Heart right ventricle (tissue), 16 donors: Measurements from ENCODE around the gene HHIP. TPM values are rescaled to one million over a fixed set of nuclear protein-coding genes. Genes with fewer than 3 reads are reported as not detected.
A peak's percentile ranks its signal among the peaks of the same experiment; 100 is the strongest.

Experiments used
- ATAC-seq, 8 donors: fragments of 200-7000 bp; cut with Tn5 transposase; one replicate each; pipeline ENCODE4 v1.9.1; 2020; ENCODE audit warnings: mild to moderate bottlenecking in 8 of 8, moderate library complexity in 8 of 8, moderate number of reproducible peaks in 1 of 8
- DNase-seq, 2 donors: peaks; one replicate each; pipeline ENCODE4 v3.0.0-alpha.2; 2020
- H3K27ac ChIP-seq, 10 donors: fragments of 200-600 bp; sonication (generic) in 2 of 10; one replicate each; pipeline versions ENCODE4 v1.5.0 to v1.8.0; 2020 to 2022; ENCODE audit warnings: mild to moderate bottlenecking in 3 of 10
- H3K27me3 ChIP-seq, 7 donors: fragments of 200-600 bp; one replicate each; pipeline ENCODE4 v1.8.0; 2021 to 2022; ENCODE audit warnings: mild to moderate bottlenecking in 2 of 7
- H3K36me3 ChIP-seq, 9 donors: fragments of 200-600 bp; sonication (generic) in 1 of 9; one replicate each; pipeline versions ENCODE4 v1.5.0 to v1.8.0; 2020 to 2022; ENCODE audit warnings: mild to moderate bottlenecking in 2 of 9
- H3K4me1 ChIP-seq, 9 donors: fragments of 200-600 bp; sonication (generic) in 1 of 9; one replicate each; pipeline versions ENCODE4 v1.5.0 to v1.8.0; 2020 to 2022; ENCODE audit warnings: mild to moderate bottlenecking in 4 of 9
- H3K4me3 ChIP-seq, 10 donors: fragments of 200-600 bp; sonication (generic) in 2 of 10; one replicate each; pipeline versions ENCODE4 v1.5.0 to v1.8.0; 2020 to 2022; ENCODE audit warnings: mild to moderate bottlenecking in 7 of 10, moderate library complexity in 2 of 10
- H3K9me3 ChIP-seq, 11 donors: fragments of 200-600 bp in 10 of 11; sonication (generic) in 2 of 11; one replicate each; pipeline versions ENCODE4 v1.5.0 to v1.8.0; 2013 to 2022; ENCODE audit warnings: mild to moderate bottlenecking in 2 of 11, control low read depth in 1 of 11, moderate library complexity in 1 of 11
- CTCF ChIP-seq, 9 donors: fragments of 200-600 bp; sonication (generic) in 2 of 9; IDR thresholded peaks; one replicate each; pipeline versions ENCODE4 v1.5.0 to v1.8.0; 2021 to 2022; ENCODE audit warnings: antibody characterized with exemption in 9 of 9, mild to moderate bottlenecking in 5 of 9, moderate library complexity in 1 of 9
- WGBS, 2 donors: extraction: QIAGEN DNeasy Blood & Tissue Kit; methylation state at CpG; one replicate each; pipeline ENCODE4 v1.1.7; 2013; ENCODE audit warnings: inconsistent platforms in 1 of 2; 5-methylcytosine and 5-hydroxymethylcytosine counted together
- intact Hi-C, 10 donors: fragments of 100-400 bp; cut with DNase I; formaldehyde crosslinking; loops; one replicate each; pipeline versions ENCODE4 v1.11.1 to v1.14.2; 2022
- long read RNA-seq, 3 donors: library from polyadenylated mRNA; unstranded; transcript quantifications; one replicate each; pipeline ENCODE4 v2.0.0, GENCODE V29; 2020 to 2021
- polyA plus RNA-seq, 2 donors: library from polyadenylated mRNA; stranded (reverse); fragments of 200-250 nt; gene quantifications; one replicate each; pipeline ENCODE4 v1.2.3, GENCODE V29; 2013
- total RNA-seq, 10 donors: library from RNA; stranded (reverse); fragmentation: NEBNext Ultra II Directional in 3 of 10; extraction: Animal tissue kit (Norgen Biotek cat#: 25700) in 3 of 10; gene quantifications; one replicate each; pipeline versions ENCODE4 v1.2.1 to v1.2.4, GENCODE V29; 2021 to 2023
- donor health status: Arrhythmogenic right ventricular cardiomyopathy.
- donor health status: ischemic (EF 13 %, LVEDD 7.1; RV severe dilation, severe dysfunction).
- donor health status: healthy with polysubstance abuse.
- donor health status: DM: no; HTN: yes; CAD: no.
- donor health status: DM: no; HTN: no; CAD: no.
- donor health status: ischemic (EF 25% LVEDD 6.9; RV normal size, moderate dysfunction).
- donor health status: ischemic (EF 25% LVEDD 5.7; RV mildly dilated, moderate dysfunction).
- donor health status: healthy.
- donor health status: DM: yes; HTN: yes; CAD: no.
- donor health status: Ischemic cardiomyopathy.
- donor health status: ischemic (EF 35%, LVEDD 5.7; RV mildly dilated, moderate dysfunction).
- donor health status: nonischemic (EF 11% LVEDD 7.7; RV severe dilation, severe dysfunction).
- donor health status: DM: yes; HTN: yes; CAD: no.
- donor health status: PGD.
- donor health status: ischemic (EF 29% LVEDD 5.4; RV normal size, mild dysfunction).
- donor health status: nonischemic (EF 23%, LVEDD 6.1; RV moderate dilation, normal function).

Gene HHIP, protein sequence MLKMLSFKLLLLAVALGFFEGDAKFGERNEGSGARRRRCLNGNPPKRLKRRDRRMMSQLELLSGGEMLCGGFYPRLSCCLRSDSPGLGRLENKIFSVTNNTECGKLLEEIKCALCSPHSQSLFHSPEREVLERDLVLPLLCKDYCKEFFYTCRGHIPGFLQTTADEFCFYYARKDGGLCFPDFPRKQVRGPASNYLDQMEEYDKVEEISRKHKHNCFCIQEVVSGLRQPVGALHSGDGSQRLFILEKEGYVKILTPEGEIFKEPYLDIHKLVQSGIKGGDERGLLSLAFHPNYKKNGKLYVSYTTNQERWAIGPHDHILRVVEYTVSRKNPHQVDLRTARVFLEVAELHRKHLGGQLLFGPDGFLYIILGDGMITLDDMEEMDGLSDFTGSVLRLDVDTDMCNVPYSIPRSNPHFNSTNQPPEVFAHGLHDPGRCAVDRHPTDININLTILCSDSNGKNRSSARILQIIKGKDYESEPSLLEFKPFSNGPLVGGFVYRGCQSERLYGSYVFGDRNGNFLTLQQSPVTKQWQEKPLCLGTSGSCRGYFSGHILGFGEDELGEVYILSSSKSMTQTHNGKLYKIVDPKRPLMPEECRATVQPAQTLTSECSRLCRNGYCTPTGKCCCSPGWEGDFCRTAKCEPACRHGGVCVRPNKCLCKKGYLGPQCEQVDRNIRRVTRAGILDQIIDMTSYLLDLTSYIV
- total RNA-seq (under 1 TPM in 5 of 10 donors, not detected in 5; 0.02 to 0.49 (median 0.26) TPM), polyA plus RNA-seq (under 1 TPM in 1 of 2 donors, not detected in 1; 0.20 TPM)
- long read RNA-seq, donor 1, result 0 reads
- long read RNA-seq, donor 2, result 0 reads
- long read RNA-seq, donor 3, partial matches to known transcripts, result 0 of 1 reads
- long read RNA-seq, donor 3, other reads (novel, unspliced or antisense), result 1 of 1 reads

DNA sequence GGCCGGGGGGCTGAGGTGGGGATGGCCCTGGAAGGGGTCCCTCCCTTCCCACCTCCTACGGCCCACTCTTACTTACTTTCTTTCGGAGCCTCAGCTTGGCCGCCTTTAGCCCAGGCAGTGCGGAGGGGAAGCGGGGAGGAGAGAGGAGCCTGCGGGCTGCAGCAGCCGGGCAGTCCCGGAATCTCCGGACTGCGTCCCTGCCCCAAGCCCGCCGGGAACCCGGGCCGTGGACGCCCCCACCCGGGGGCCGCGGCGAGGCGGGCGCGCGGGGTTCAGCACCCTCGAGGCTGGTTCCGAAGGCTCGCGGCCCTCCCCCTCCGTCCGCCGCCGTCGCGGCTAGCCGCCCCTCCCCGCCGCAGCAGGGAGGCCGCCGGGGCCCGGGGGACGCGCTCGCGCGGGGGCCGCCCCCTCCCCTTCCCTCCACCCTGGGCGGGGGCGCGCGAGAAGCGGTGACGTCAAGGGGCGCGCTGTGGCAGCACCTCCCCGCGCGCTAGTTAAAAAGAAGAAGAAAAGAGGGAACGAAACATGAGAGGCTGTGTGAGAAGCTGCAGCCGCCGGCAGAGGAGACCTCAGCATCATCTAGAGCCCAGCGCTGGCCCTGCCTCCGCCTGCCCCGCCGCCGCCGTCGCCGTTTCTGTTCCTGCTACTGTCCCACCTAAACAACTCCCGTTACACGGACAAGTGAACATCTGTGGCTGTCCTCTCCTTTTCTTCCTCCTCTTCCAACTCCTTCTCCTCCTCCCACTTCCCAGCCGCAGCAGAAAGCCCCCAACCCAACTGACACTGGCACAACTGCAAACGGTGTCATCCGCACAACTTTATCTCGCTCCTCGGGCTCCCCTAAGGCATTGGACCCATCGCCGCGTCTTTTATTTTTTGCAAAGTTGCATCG is at the start of gene HHIP:
Gene HHIP (plus strand): TSS at position 526 of the 892 bp plus-strand sequence. CDS start 520 bp downstream, outside the sequence.
- 1% methylated on average over 53 to 72 of the region's 79 CpGs for WGBS, 2 donors
- Histone ChIP-seq H3K27ac (no peak within 1 kb of the TSS), H3K4me1 (peaks cover 3 to 23% (median 14%) of the 10 kb centered on the region in 9 donors), H3K4me3 (peak within 1 kb of the TSS; percentile 26 to 61 (median 50)), H3K27me3 (peaks cover 0 to 75% (median 55%) of the 10 kb centered on the region in 7 donors), H3K9me3 (no peaks in the 10 kb centered on the region), H3K36me3 (no peaks in the 10 kb centered on the region)
- peak in 1 of 2 donors; percentile 28 for DNase-seq
- no peak for TF ChIP-seq CTCF (IDR thresholded peaks at IDR 0.05)
- ATAC-seq, result peak; percentile 55 to 83 (median 72)
- intact Hi-C loops, result no loop called here

- Histone ChIP-seq H3K4me3 (no peak overlapping the region), H3K27me3 (no peaks in the 10 kb centered on the region), H3K27ac (no peak overlapping the region), H3K4me1 (no peaks in the 10 kb centered on the region), H3K36me3 (no peaks in the 10 kb centered on the region), H3K9me3 (peaks cover 0 to 5% (median 0%) of the 10 kb centered on the region in 11 donors)
- ATAC-seq, result no peak
- intact Hi-C loops, result no loop called here
- TF ChIP-seq CTCF (IDR thresholded peaks at IDR 0.05), result no peak
- DNase-seq, result no peak
- WGBS, 2 donors, result 91 to 93% methylated on average over 4 of the region's 4 CpGs
These were observed 48.8 kb upstream of the HHIP start for GRCh38 chr4:144597171-144597570.

GRCh38 chr4:144599621-144600020 is 46.3 kb upstream of the HHIP start:
- H3K4me1 ChIP-seq, result no peaks in the 10 kb centered on the region
- DNase-seq, result no peak
- intact Hi-C loops, result no loop called here
- 50 to 68% methylated on average over 1 of the region's 1 CpG for WGBS, 2 donors
- no peak overlapping the region for H3K4me3 ChIP-seq
- H3K36me3 ChIP-seq, result no peaks in the 10 kb centered on the region
- H3K27me3 ChIP-seq, result no peaks in the 10 kb centered on the region
- ATAC-seq, result no peak
- no peak for TF ChIP-seq CTCF (IDR thresholded peaks at IDR 0.05)
- peaks cover 0 to 21% (median 3%) of the 10 kb centered on the region in 11 donors for H3K9me3 ChIP-seq
- no peak overlapping the region for H3K27ac ChIP-seq
